Measurements from ENCODE around the gene ADORA2A. TPM values are rescaled to one million over a fixed set of nuclear protein-coding genes. Genes with fewer than 3 reads are reported as not detected.

Gene ADORA2A
- total RNA-seq, 1 donor from 2014 or later: 35.8 TPM

- Mint-ChIP-seq H3K36me3 (ENCODE audit: low read depth) (no peaks in the 10 kb centered on the region), H3K4me1 (peaks cover 5% of the 10 kb centered on the region), H3K4me3 (no peak overlapping the region), H3K27ac (no peak overlapping the region), H3K27me3 (no peaks in the 10 kb centered on the region), H3K9me3 (no peaks in the 10 kb centered on the region)
- TF ChIP-seq CTCF (IDR thresholded peaks at IDR 0.05): no peak
- intact Hi-C loops (cut with micrococcal nuclease): no loop called here
- no peak for DNase-seq
- no peak for ATAC-seq (ENCODE audit: low read depth)
- CTCF ChIA-PET: interaction anchor here (0.6 to 1.6 kb wide), 2 partner anchors 59 to 116 kb away, joined by 6 read pairs; no protein-coding TSS in a partner anchor
- POLR2A ChIA-PET: no interaction called here
Measured at GRCh38 chr22:24481641-24482040, 54.2 kb downstream of the ADORA2A start.

GRCh38 chr22:24482575-24482974, 55.2 kb downstream of the ADORA2A start:
- CTCF ChIA-PET: interaction anchor here (0.8 to 1.6 kb wide), 4 partner anchors 20 to 60 kb away, joined by 3 to 6 read pairs (median 4); no protein-coding TSS in a partner anchor
- Mint-ChIP-seq H3K4me3 (no peak overlapping the region), H3K27ac (no peak overlapping the region)

GRCh38 chr22:24482998-24483397, 55.6 kb downstream of the ADORA2A start:
- CTCF ChIA-PET: interaction anchor here (0.8 to 1.6 kb wide), 5 partner anchors 20 to 61 kb away, joined by 3 to 6 read pairs (median 4); no protein-coding TSS in a partner anchor
- intact Hi-C loops (cut with micrococcal nuclease): no loop called here
- POLR2A ChIA-PET: interaction anchor here (1.3 to 1.5 kb wide), 2 partner anchors 10 to 55 kb away, joined by 4 read pairs; partner anchors contain the start of gene ADORA2A
- no peak overlapping the region for H3K27ac Mint-ChIP-seq
- H3K4me3 Mint-ChIP-seq: no peak overlapping the region
- no peaks in the 10 kb centered on the region for H3K27me3 Mint-ChIP-seq
- H3K36me3 Mint-ChIP-seq (ENCODE audit: low read depth): no peaks in the 10 kb centered on the region
- no peaks in the 10 kb centered on the region for H3K9me3 Mint-ChIP-seq
- TF ChIP-seq CTCF (IDR thresholded peaks at IDR 0.05): no peak
- ATAC-seq (ENCODE audit: low read depth) (no peak), DNase-seq (no peak)
- peaks cover 8% of the 10 kb centered on the region for H3K4me1 Mint-ChIP-seq

More at GRCh38 chr22:24482575-24482974, 55.2 kb downstream of the ADORA2A start:
- DNase-seq: no peak
- no peak for ATAC-seq (ENCODE audit: low read depth)
- no peak for TF ChIP-seq CTCF (IDR thresholded peaks at IDR 0.05)
- POLR2A ChIA-PET: interaction anchor here (1.5 kb wide), 1 partner anchor 55 kb away, joined by 4 read pairs; the partner anchor contains the start of gene ADORA2A
- intact Hi-C loops (cut with micrococcal nuclease): no loop called here
- no peaks in the 10 kb centered on the region for H3K9me3 Mint-ChIP-seq
- H3K36me3 Mint-ChIP-seq (ENCODE audit: low read depth): no peaks in the 10 kb centered on the region
- no peaks in the 10 kb centered on the region for H3K27me3 Mint-ChIP-seq
- H3K4me1 Mint-ChIP-seq: peaks cover 8% of the 10 kb centered on the region

GRCh38 chr22:24483976-24484545, 56.7 kb downstream of the ADORA2A start:
- Mint-ChIP-seq H3K27me3 (peaks cover under 1% of the 10 kb centered on the region), H3K9me3 (no peaks in the 10 kb centered on the region), H3K4me3 (no peak overlapping the region), H3K27ac (no peak overlapping the region), H3K4me1 (peaks cover 8% of the 10 kb centered on the region), H3K36me3 (ENCODE audit: low read depth) (no peaks in the 10 kb centered on the region)
- ATAC-seq (ENCODE audit: low read depth) (no peak), DNase-seq (no peak)
- no peak for TF ChIP-seq CTCF (IDR thresholded peaks at IDR 0.05)
- CTCF ChIA-PET: interaction anchor here (0.6 to 4.6 kb wide), 6 partner anchors 19 to 472 kb away, joined by 3 to 29 read pairs (median 4); no protein-coding TSS in a partner anchor
- POLR2A ChIA-PET: interaction anchor here (0.6 to 1.5 kb wide), 5 partner anchors 9 to 59 kb away, joined by 3 to 5 read pairs (median 4); partner anchors contain the start of gene ADORA2A
- intact Hi-C loops (cut with micrococcal nuclease): no loop called here

GRCh38 chr22:24485170-24485569, 57.8 kb downstream of the ADORA2A start:
- ATAC-seq (ENCODE audit: low read depth) (no peak), DNase-seq (no peak)
- intact Hi-C loops (cut with micrococcal nuclease): loop anchor here (1.0 kb wide), 3 partner anchors 36 to 160 kb away; no protein-coding TSS in a partner anchor
- Mint-ChIP-seq H3K4me1 (peaks cover 8% of the 10 kb centered on the region), H3K36me3 (ENCODE audit: low read depth) (no peaks in the 10 kb centered on the region), H3K27ac (no peak overlapping the region), H3K9me3 (no peaks in the 10 kb centered on the region), H3K27me3 (peaks cover 2% of the 10 kb centered on the region), H3K4me3 (no peak overlapping the region)
- ChIA-PET POLR2A (interaction anchor here (0.9 kb wide), 1 partner anchor 59 kb away, joined by 3 read pairs; no protein-coding TSS in a partner anchor), CTCF (interaction anchor here (1.7 to 4.6 kb wide), 2 partner anchors 60 to 64 kb away, joined by 10 to 29 read pairs; no protein-coding TSS in a partner anchor)
- TF ChIP-seq CTCF (IDR thresholded peaks at IDR 0.05): no peak
